ENCODE results near the gene JMY.

GRCh38 chr5:79269733-79270166 is 33.8 kb downstream of the JMY start:
- no peak for TF ChIP-seq SP1 (IDR thresholded peaks at IDR 0.05)
- no peak for TF ChIP-seq ELF4 (IDR thresholded peaks at IDR 0.05)
- TF ChIP-seq BHLHE40 (IDR thresholded peaks at IDR 0.05; ENCODE audit: borderline replicate concordance) = no peak
- no peak for TF ChIP-seq ZNF384 (IDR thresholded peaks at IDR 0.05)
- TF ChIP-seq ARNT (IDR thresholded peaks at IDR 0.05) = no peak
- no peak for TF ChIP-seq HDGF (IDR thresholded peaks at IDR 0.05; ENCODE audit: borderline replicate concordance)
- no peak for TF ChIP-seq FOXA1 (IDR thresholded peaks at IDR 0.05)
- TF ChIP-seq NFRKB (IDR thresholded peaks at IDR 0.05) = no peak
- TF ChIP-seq LEF1 (IDR thresholded peaks at IDR 0.05; ENCODE audit: borderline replicate concordance) = no peak
- TF ChIP-seq FOXM1 (IDR thresholded peaks at IDR 0.05; ENCODE audit: borderline replicate concordance) = no peak
- TF ChIP-seq FOXK2 (IDR thresholded peaks at IDR 0.05) = no peak
- TF ChIP-seq SUZ12 (IDR thresholded peaks at IDR 0.05) = no peak
